CD14-positive monocyte (primary cell): Measurements from ENCODE around the gene CGRRF1. TPM values are rescaled to one million over a fixed set of nuclear protein-coding genes. Genes with fewer than 3 reads are reported as not detected.

Source experiments
- DNase-seq, 3 donors: peaks; one replicate each; pipeline ENCODE4 v3.0.0-alpha.2; 2011 to 2022
- H2AFZ ChIP-seq: 2 replicates; pipeline ENCODE4 v1.6.0; 2012; ENCODE audit warnings: mild to moderate bottlenecking, low read depth, low read length, inconsistent platforms; ENCODE audit not compliant: insufficient read depth, poor library complexity, severe bottlenecking
- H3K27ac ChIP-seq, 2 donors: 1 replicate in 1 of 2; 2 replicates in 1 of 2; pipeline ENCODE4 v1.5.1; 2012 to 2013; ENCODE audit warnings: low read length in 2 of 2, control low read depth in 1 of 2, inconsistent platforms in 1 of 2, low read depth in 1 of 2, mild to moderate bottlenecking in 1 of 2
- H3K27me3 ChIP-seq, 2 donors: one replicate each; pipeline versions ENCODE4 v1.6.0 to v1.6.1; 2011 to 2013; ENCODE audit warnings: low read length in 2 of 2; ENCODE audit not compliant: control insufficient read depth in 2 of 2, insufficient read depth in 2 of 2
- H3K36me3 ChIP-seq, 2 donors: replicated peaks in 1 of 2; 1 replicate in 1 of 2; 2 replicates in 1 of 2; pipeline versions ENCODE4 v1.5.1 to v1.6.1; 2012 to 2013; ENCODE audit warnings: low read length in 2 of 2, control low read depth in 1 of 2, inconsistent platforms in 1 of 2, mild to moderate bottlenecking in 1 of 2; ENCODE audit not compliant: insufficient read depth in 2 of 2, control insufficient read depth in 1 of 2
- H3K4me1 ChIP-seq, 2 donors: 1 replicate in 1 of 2; 2 replicates in 1 of 2; pipeline versions ENCODE4 v1.5.1 to v1.6.1; 2012 to 2013; ENCODE audit warnings: low read length in 2 of 2, control low read depth in 1 of 2, inconsistent platforms in 1 of 2, mild to moderate bottlenecking in 1 of 2, moderate library complexity in 1 of 2; ENCODE audit not compliant: insufficient read depth in 2 of 2, control insufficient read depth in 1 of 2
- H3K4me2 ChIP-seq: replicated peaks from 2 replicates; pipeline ENCODE3; 2012; ENCODE audit warnings: low read length, moderate library complexity, mild to moderate bottlenecking; ENCODE audit not compliant: poor library complexity, severe bottlenecking; ENCODE audit errors: extremely low read depth
- H3K4me3 ChIP-seq, 3 experiments: fragments of 200-600 bp in 1 of 3; sonication (generic) in 1 of 3; replicated peaks in 1 of 3; 1 replicate in 2 of 3; 2 replicates in 1 of 3; pipeline ENCODE4 v1.5.1; 2011 to 2013; ENCODE audit warnings: low read length in 3 of 3, mild to moderate bottlenecking in 3 of 3, control low read depth in 2 of 3, low read depth in 2 of 3, inconsistent platforms in 1 of 3, moderate library complexity in 1 of 3
- H3K79me2 ChIP-seq: 2 replicates; pipeline ENCODE4 v1.6.0; 2012; ENCODE audit warnings: mild to moderate bottlenecking, control low read depth, inconsistent platforms, low read length, moderate library complexity; ENCODE audit not compliant: insufficient read depth
- H3K9ac ChIP-seq: 2 replicates; pipeline ENCODE4 v1.6.0; 2017; ENCODE audit warnings: low read length, mild to moderate bottlenecking; ENCODE audit not compliant: insufficient read depth, poor library complexity, severe bottlenecking
- H3K9me3 ChIP-seq, 2 donors: replicated peaks in 1 of 2; 1 replicate in 1 of 2; 2 replicates in 1 of 2; pipeline versions ENCODE4 v1.5.1 to v1.6.1; 2012 to 2013; ENCODE audit warnings: low read length in 2 of 2, control low read depth in 1 of 2; ENCODE audit not compliant: control insufficient read depth in 1 of 2, insufficient read depth in 1 of 2
- H4K20me1 ChIP-seq: 2 replicates; pipeline ENCODE4 v1.6.0; 2012; ENCODE audit warnings: mild to moderate bottlenecking, low read length, control low read depth, moderate library complexity; ENCODE audit not compliant: insufficient read depth
- H3K27ac Mint-ChIP-seq, 7 donors: one replicate each; pipeline ENCODE4 v1.8.0; 2020; ENCODE audit warnings: mild to moderate bottlenecking in 7 of 7, mixed read lengths in 7 of 7, moderate library complexity in 6 of 7, inconsistent platforms in 2 of 7
- H3K27me3 Mint-ChIP-seq, 3 donors: one replicate each; pipeline ENCODE4 v1.8.0; 2021 to 2022; ENCODE audit warnings: low read depth in 3 of 3, mild to moderate bottlenecking in 3 of 3, mixed read lengths in 3 of 3, moderate library complexity in 3 of 3, inconsistent platforms in 1 of 3
- H3K36me3 Mint-ChIP-seq, 2 donors: one replicate each; pipeline ENCODE4 v1.8.0; 2020; ENCODE audit warnings: mixed read lengths in 2 of 2, inconsistent platforms in 1 of 2, mild to moderate bottlenecking in 1 of 2
- H3K4me1 Mint-ChIP-seq: one replicate; pipeline ENCODE4 v1.8.0; 2020; ENCODE audit warnings: mild to moderate bottlenecking, mixed read lengths
- H3K4me3 Mint-ChIP-seq, 2 donors: one replicate each; pipeline ENCODE4 v1.8.0; 2020; ENCODE audit warnings: mild to moderate bottlenecking in 2 of 2, mixed read lengths in 2 of 2, moderate library complexity in 1 of 2
- H3K9me3 Mint-ChIP-seq, 7 donors: one replicate each; pipeline ENCODE4 v1.8.0; 2020 to 2022; ENCODE audit warnings: mixed read lengths in 7 of 7, mild to moderate bottlenecking in 6 of 7, moderate library complexity in 6 of 7, inconsistent platforms in 2 of 7
- WGBS: methylation state at CpG from one replicate; pipeline ENCODE4 v1.1.5; 2013; ENCODE audit warnings: missing lambda C conversion rate; ENCODE audit not compliant: insufficient coverage; 5-methylcytosine and 5-hydroxymethylcytosine counted together
- intact Hi-C, 2 donors: fragments of 100-400 bp; cut with micrococcal nuclease; formaldehyde crosslinking; loops; one replicate each; pipeline versions ENCODE4 v1.15.0 to v1.15.1; 2023
- polyA plus RNA-seq, 3 donors: library from polyadenylated mRNA; depleted of rRNA in 1 of 3; unstranded in 2 of 3; stranded (reverse) in 1 of 3; fragments of 300-500 nt in 2 of 3; fragments of >200 nt in 1 of 3; fragmentation: Illumina TruSeq in 2 of 3; gene quantifications; 1 replicate in 2 of 3; 2 replicates in 1 of 3; pipeline ENCODE4 v1.2.3, GENCODE V29; 2012 to 2021
- TF ChIP-seq, protein P1 (sequence below): fragments of 200-600 bp; IDR thresholded peaks from one replicate; pipeline ENCODE4 v1.8.0; 2022; ENCODE audit warnings: antibody characterized with exemption, mild to moderate bottlenecking

CGRRF1 gene
- polyA plus RNA-seq, 3 donors: 5.8 to 19.4 (median 18.6) TPM

DNA sequence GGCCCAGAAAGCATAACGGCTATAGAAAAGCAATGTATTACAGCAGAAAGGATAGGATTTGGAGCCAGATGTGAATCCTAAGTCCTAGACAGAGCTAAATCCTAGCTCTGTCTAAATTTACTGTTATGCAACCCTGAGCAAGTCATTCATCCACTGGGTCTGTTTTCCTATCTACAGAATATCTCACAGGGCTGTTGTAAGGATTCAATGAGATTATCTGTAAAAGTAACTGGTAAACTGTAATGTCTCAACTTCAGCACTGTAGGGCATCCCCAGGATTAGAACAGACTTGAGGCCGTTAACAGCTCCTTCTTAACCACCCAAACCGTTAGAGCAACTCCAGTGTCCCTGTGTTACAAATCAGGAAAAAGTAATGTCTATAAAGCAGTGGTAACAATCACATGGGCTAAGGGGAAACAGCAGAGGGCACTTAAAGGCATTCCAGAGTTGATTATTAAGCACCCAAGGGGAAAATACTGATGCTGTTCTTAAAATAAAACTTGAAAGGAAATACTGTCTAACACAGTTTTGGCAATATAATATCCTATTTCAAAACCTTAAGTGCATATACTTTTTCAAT, 31.0 kb upstream of the CGRRF1 start:
- H3K4me3 Mint-ChIP-seq: no peak overlapping the region
- peaks cover 0 to 1% (median 0%) of the 10 kb centered on the region in 3 donors for H3K27me3 Mint-ChIP-seq
- TF ChIP-seq, protein P1, sequence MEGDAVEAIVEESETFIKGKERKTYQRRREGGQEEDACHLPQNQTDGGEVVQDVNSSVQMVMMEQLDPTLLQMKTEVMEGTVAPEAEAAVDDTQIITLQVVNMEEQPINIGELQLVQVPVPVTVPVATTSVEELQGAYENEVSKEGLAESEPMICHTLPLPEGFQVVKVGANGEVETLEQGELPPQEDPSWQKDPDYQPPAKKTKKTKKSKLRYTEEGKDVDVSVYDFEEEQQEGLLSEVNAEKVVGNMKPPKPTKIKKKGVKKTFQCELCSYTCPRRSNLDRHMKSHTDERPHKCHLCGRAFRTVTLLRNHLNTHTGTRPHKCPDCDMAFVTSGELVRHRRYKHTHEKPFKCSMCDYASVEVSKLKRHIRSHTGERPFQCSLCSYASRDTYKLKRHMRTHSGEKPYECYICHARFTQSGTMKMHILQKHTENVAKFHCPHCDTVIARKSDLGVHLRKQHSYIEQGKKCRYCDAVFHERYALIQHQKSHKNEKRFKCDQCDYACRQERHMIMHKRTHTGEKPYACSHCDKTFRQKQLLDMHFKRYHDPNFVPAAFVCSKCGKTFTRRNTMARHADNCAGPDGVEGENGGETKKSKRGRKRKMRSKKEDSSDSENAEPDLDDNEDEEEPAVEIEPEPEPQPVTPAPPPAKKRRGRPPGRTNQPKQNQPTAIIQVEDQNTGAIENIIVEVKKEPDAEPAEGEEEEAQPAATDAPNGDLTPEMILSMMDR: no peak
- H3K27ac Mint-ChIP-seq: no peak overlapping the region
- Histone ChIP-seq H3K27me3 (no peaks in the 10 kb centered on the region), H2AFZ (no peak overlapping the region), H3K4me1 (peaks cover 7 to 9% of the 10 kb centered on the region in 2 donors), H3K4me3 (no peak overlapping the region), H3K9me3 (no peaks in the 10 kb centered on the region), H3K27ac (no peak overlapping the region), H3K36me3 (peaks cover 55 to 93% of the 10 kb centered on the region in 2 donors), H3K4me2 (no peak overlapping the region), H3K79me2 (peaks cover 32% of the 10 kb centered on the region), H3K9ac (no peak overlapping the region), H4K20me1 (peaks cover 35% of the 10 kb centered on the region)
- H3K36me3 Mint-ChIP-seq: peaks cover 62 to 72% of the 10 kb centered on the region in 2 donors
- 100% methylated on average over 1 of the region's 3 CpGs for WGBS
- no peaks in the 10 kb centered on the region for H3K9me3 Mint-ChIP-seq
- no peak for DNase-seq
- intact Hi-C loops: no loop called here
- H3K4me1 Mint-ChIP-seq: peaks cover 16% of the 10 kb centered on the region

DNA sequence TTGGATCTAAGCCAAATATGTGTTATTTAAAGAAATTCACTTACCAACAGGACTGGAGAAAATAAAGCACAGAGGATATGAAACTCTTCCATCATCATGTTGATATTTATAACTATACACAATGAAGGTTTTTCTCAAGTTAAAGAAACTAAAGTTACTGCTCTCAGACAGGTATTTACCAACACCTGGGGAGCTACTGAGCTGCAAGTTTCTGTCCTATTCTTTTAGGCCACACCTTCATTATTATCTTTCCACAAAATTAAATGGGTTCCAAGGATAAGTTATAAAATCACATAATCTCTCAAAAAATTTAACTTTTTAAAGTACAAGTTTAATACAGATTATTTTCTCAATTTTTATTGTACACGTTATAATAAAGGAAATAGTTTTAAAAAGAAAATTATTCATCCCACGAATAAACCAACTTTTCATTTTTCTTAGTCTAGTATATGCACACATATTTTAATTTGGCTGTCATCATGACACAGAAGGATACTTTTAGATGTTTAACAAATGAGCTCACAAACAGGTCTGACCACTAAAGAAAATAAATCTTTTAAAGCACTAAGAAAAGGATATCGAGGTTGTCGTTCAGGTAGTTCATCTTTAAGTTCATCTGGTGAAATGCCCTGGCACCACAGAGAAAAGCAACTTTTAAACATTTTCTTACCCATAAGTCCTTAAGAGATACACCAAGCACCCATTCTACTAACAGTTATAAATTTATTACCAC, 28.7 kb upstream of the CGRRF1 start:
- Histone ChIP-seq H3K36me3 (peaks cover 48 to 73% of the 10 kb centered on the region in 2 donors), H3K4me3 (no peak overlapping the region), H3K9me3 (no peaks in the 10 kb centered on the region), H3K27ac (no peak overlapping the region), H3K27me3 (no peaks in the 10 kb centered on the region), H3K79me2 (peaks cover 55% of the 10 kb centered on the region), H2AFZ (no peak overlapping the region), H3K9ac (no peak overlapping the region), H3K4me2 (no peak overlapping the region), H4K20me1 (peaks cover 48% of the 10 kb centered on the region), H3K4me1 (peaks cover 18 to 30% of the 10 kb centered on the region in 2 donors)
- intact Hi-C loops: no loop called here
- TF ChIP-seq, protein P1: no peak
- Mint-ChIP-seq H3K36me3 (peaks cover 46 to 60% of the 10 kb centered on the region in 2 donors), H3K4me1 (peaks cover 32% of the 10 kb centered on the region), H3K27me3 (peaks cover 0 to 2% (median 1%) of the 10 kb centered on the region in 3 donors), H3K27ac (no peak overlapping the region), H3K9me3 (no peaks in the 10 kb centered on the region), H3K4me3 (no peak overlapping the region)
- 100% methylated on average over 2 of the region's 4 CpGs for WGBS
- no peak for DNase-seq
